Endothelial cell of umbilical vein (primary cell): Measurements from ENCODE around the gene ACAP2. TPM values are rescaled to one million over a fixed set of nuclear protein-coding genes. Genes with fewer than 3 reads are reported as not detected.

Experiments
- BruUV-seq: library from RNA; stranded (reverse); fragments of 400-500 nt; replicated peaks from 2 replicates; lab custom pipeline; 2021; lab: Mats Ljungman, UMichigan
- CTCF ChIA-PET: fragments of 300-600, 350-600 bp; sonication (Branson Sonifier 250); formaldehyde crosslinking; loops from one replicate; lab custom pipeline; 2021; ENCODE audit warnings: antibody characterized with exemption, inconsistent platforms; lab: Charles Lee
- POLR2A ChIA-PET: fragments of 300-600, 350-600 bp; sonication (Branson Sonifier 250); formaldehyde crosslinking; loops from one replicate; lab custom pipeline; 2021; ENCODE audit warnings: antibody characterized with exemption, inconsistent platforms; lab: Charles Lee
- DNase-seq: peaks from one replicate; pipeline ENCODE4 v3.0.0-alpha.2; 2011; ENCODE audit warnings: low read depth, low spot score
- FAIRE-seq: peaks from 2 replicates; lab custom pipeline; 2011; peaks lifted over from hg19 to GRCh38; lab: Jason Lieb, UNC
- H2AFZ ChIP-seq: 2 replicates; pipeline ENCODE4 v1.6.0; 2012; ENCODE audit warnings: low read depth, low read length, control low read depth, inconsistent platforms
- H3K27ac ChIP-seq: 2 replicates; pipeline ENCODE4 v1.5.1; 2011; ENCODE audit warnings: low read depth, mild to moderate bottlenecking, control low read depth, low read length, moderate library complexity; ENCODE audit not compliant: insufficient read depth
- H3K27me3 ChIP-seq, 2 experiments: 2 replicates each; pipeline versions ENCODE4 v1.6.0 to v1.6.1; 2011; ENCODE audit warnings: low read length in 2 of 2, mixed read lengths in 1 of 2; ENCODE audit not compliant: control insufficient read depth in 2 of 2, insufficient read depth in 2 of 2
- H3K36me3 ChIP-seq, 2 experiments: 2 replicates in 1 of 2; 3 replicates in 1 of 2; pipeline ENCODE4 v1.5.1; 2011; ENCODE audit warnings: low read length in 2 of 2, mild to moderate bottlenecking in 1 of 2, moderate library complexity in 1 of 2; ENCODE audit not compliant: control insufficient read depth in 2 of 2, insufficient read depth in 2 of 2; ENCODE audit errors: extremely low read depth in 1 of 2
- H3K4me1 ChIP-seq: 3 replicates; pipeline ENCODE4 v1.5.1; 2011; ENCODE audit warnings: mild to moderate bottlenecking, low read length; ENCODE audit not compliant: control insufficient read depth, insufficient read depth; ENCODE audit errors: extremely low read depth
- H3K4me2 ChIP-seq: 2 replicates; pipeline ENCODE4 v1.6.1; 2011; ENCODE audit warnings: low read length, control low read depth, mixed read lengths; ENCODE audit not compliant: insufficient read depth
- H3K4me3 ChIP-seq, 3 experiments: fragments of 200-600 bp in 1 of 3; sonication (generic), shearing (Covaris generic) in 1 of 3; replicated peaks in 1 of 3; 2 replicates each; pipeline ENCODE4 v1.5.1; 2011 to 2016; ENCODE audit warnings: control low read depth in 3 of 3, low read length in 3 of 3, mild to moderate bottlenecking in 2 of 3, inconsistent platforms in 1 of 3, low read depth in 1 of 3, moderate library complexity in 1 of 3; ENCODE audit not compliant: insufficient read depth in 1 of 3
- H3K79me2 ChIP-seq: 2 replicates; pipeline ENCODE4 v1.6.0; 2012; ENCODE audit warnings: low read length, inconsistent platforms; ENCODE audit not compliant: control insufficient read depth, insufficient read depth
- H3K9ac ChIP-seq: replicated peaks from 2 replicates; pipeline ENCODE3; 2011; ENCODE audit warnings: low read length, control low read depth; ENCODE audit not compliant: insufficient read depth; ENCODE audit errors: extremely low read depth
- H3K9me1 ChIP-seq: replicated peaks from 3 replicates; pipeline ENCODE4 v1.6.0; 2011; ENCODE audit warnings: mild to moderate bottlenecking, low read length; ENCODE audit not compliant: control insufficient read depth, insufficient read depth; ENCODE audit errors: extremely low read depth
- H3K9me3 ChIP-seq: replicated peaks from 2 replicates; pipeline ENCODE4 v1.5.1; 2012; ENCODE audit warnings: low read length, inconsistent platforms; ENCODE audit not compliant: control insufficient read depth, insufficient read depth
- H4K20me1 ChIP-seq: replicated peaks from 2 replicates; pipeline ENCODE3; 2011; ENCODE audit warnings: mild to moderate bottlenecking, low read length; ENCODE audit not compliant: control insufficient read depth, insufficient read depth; ENCODE audit errors: extremely low read depth
- CTCF ChIP-seq, 2 donors: IDR thresholded peaks; 1 replicate in 1 of 2; 2 replicates in 1 of 2; pipeline ENCODE4 v1.5.1; 2011; ENCODE audit warnings: low read length in 2 of 2, mild to moderate bottlenecking in 2 of 2, moderate library complexity in 2 of 2, control low read depth in 1 of 2, inconsistent platforms in 1 of 2, low read depth in 1 of 2; ENCODE audit not compliant: insufficient read depth in 1 of 2; ENCODE audit errors: extremely low read depth in 1 of 2
- EZH2 ChIP-seq: IDR thresholded peaks from 2 replicates; pipeline ENCODE4 v1.6.1; 2012; ENCODE audit warnings: borderline replicate concordance, low read depth, mild to moderate bottlenecking, moderate library complexity, low read length, inconsistent platforms; ENCODE audit not compliant: severe bottlenecking
- FOS ChIP-seq: IDR thresholded peaks from 2 replicates; pipeline ENCODE4 v1.6.1; 2011; ENCODE audit warnings: mild to moderate bottlenecking, low read length, moderate library complexity, borderline replicate concordance; ENCODE audit not compliant: insufficient read depth
- GATA2 ChIP-seq: IDR thresholded peaks from 2 replicates; pipeline ENCODE4 v1.7.0; 2011; ENCODE audit warnings: low read depth, mild to moderate bottlenecking, moderate library complexity, mixed read lengths, low read length; ENCODE audit not compliant: insufficient read length, insufficient read depth
- JUN ChIP-seq: IDR thresholded peaks from 2 replicates; pipeline ENCODE4 v1.6.1; 2011; ENCODE audit warnings: borderline replicate concordance, low read depth; ENCODE audit not compliant: insufficient read length, insufficient read depth
- MAX ChIP-seq: IDR thresholded peaks from 2 replicates; pipeline ENCODE4 v1.6.1; 2011; ENCODE audit not compliant: insufficient read depth, insufficient read length
- MYC ChIP-seq: IDR thresholded peaks from one replicate; pipeline ENCODE4 v1.6.1; 2011; ENCODE audit warnings: mild to moderate bottlenecking, low read depth, low read length
- POLR2A ChIP-seq: IDR thresholded peaks from 2 replicates; pipeline ENCODE4 v1.6.1; 2012; ENCODE audit warnings: low read depth, mild to moderate bottlenecking, control low read depth, low read length
- POLR2AphosphoS5 ChIP-seq: IDR thresholded peaks from 2 replicates; pipeline ENCODE4 v1.6.1; 2012; ENCODE audit warnings: low read depth, mild to moderate bottlenecking, control low read depth, low read length, moderate library complexity; ENCODE audit not compliant: insufficient read depth
- dilution Hi-C: fragments of 300-500 bp; cut with MboI; formaldehyde crosslinking; loops from one replicate; pipeline ENCODE4 v1.15.0; 2019; ENCODE audit warnings: low sequenced_read_pairs; ENCODE audit not compliant: extremely low pct_ligation_motif_present
- intact Hi-C: fragments of 100-400 bp; cut with micrococcal nuclease; formaldehyde crosslinking; loops from one replicate; pipeline ENCODE4 v1.10.0; 2022
- polyA plus RNA-seq, 4 experiments: library from polyadenylated mRNA; depleted of rRNA in 3 of 4; stranded (reverse) in 3 of 4; unstranded in 1 of 4; fragments of >200 nt; gene quantifications; 2 replicates each; pipeline versions ENCODE4 v1.2.1 to v1.2.3, GENCODE V29; 2011 to 2012; ENCODE audit warnings: missing spikeins in 1 of 4
- total RNA-seq: library from RNA; stranded (reverse); gene quantifications from 2 replicates; pipeline ENCODE4 v1.2.3, GENCODE V29; 2021

Gene ACAP2
- total and polyA plus RNA-seq, 2 donors (not counting 3 experiments of a cell fraction or from before 2014, with no cell fraction given), result 13.6 to 36.9 TPM

GRCh38 chr3:195423818-195424217, 19.0 kb downstream of the ACAP2 start:
- no peak overlapping the region for H3K4me3 ChIP-seq
- no peak for DNase-seq
- no peaks in the 10 kb centered on the region for H3K9me1 ChIP-seq
- H3K36me3 ChIP-seq, result no peaks in the 10 kb centered on the region
- H3K9me3 ChIP-seq, result no peaks in the 10 kb centered on the region
- intact Hi-C loops (no loop called here), dilution Hi-C loops (no loop called here)
- H3K27me3 ChIP-seq, result no peaks in the 10 kb centered on the region
- H2AFZ ChIP-seq, result no peak overlapping the region
- H3K4me1 ChIP-seq, result peaks cover 6% of the 10 kb centered on the region
- TF ChIP-seq FOS (no peak), EZH2 (no peak), GATA2 (no peak), CTCF (IDR thresholded peaks at IDR 0.05; ENCODE audit: extremely low read depth in 1 of 2, insufficient read depth in 1 of 2, low read depth in 1 of 2, low read length in 2 of 2) (no peak), POLR2AphosphoS5 (no peak), POLR2A (no peak), JUN (no peak), MAX (no peak), MYC (no peak)
- no peak for FAIRE-seq
- peaks cover 54% of the 10 kb centered on the region for H3K79me2 ChIP-seq
- ChIA-PET CTCF (no interaction called here), POLR2A (no interaction called here)
- H4K20me1 ChIP-seq, result peaks cover 10% of the 10 kb centered on the region
- BruUV-seq, result no TSS peak
- no peak overlapping the region for H3K4me2 ChIP-seq
- H3K27ac ChIP-seq, result no peak overlapping the region
- H3K9ac ChIP-seq, result no peak overlapping the region
